Type B pancreatic cell (in vitro differentiated cells): ENCODE results near the gene CENPQ. TPM values are rescaled to one million over a fixed set of nuclear protein-coding genes. Genes with fewer than 3 reads are reported as not detected.
"Not testable (repeated sequence)": the region's sequence is repeated elsewhere in the genome, so short reads cannot be mapped to it uniquely, and the experiment has no call there.

Source experiments
- DNase-seq: peaks from one replicate; pipeline ENCODE4 v3.0.0; 2021; ENCODE audit warnings: mixed read lengths; ENCODE audit not compliant: unreplicated experiment; ENCODE audit errors: extremely low spot score
- H3K27ac Mint-ChIP-seq: 2 replicates; pipeline ENCODE4 v1.8.0; 2021; ENCODE audit warnings: mild to moderate bottlenecking, mixed read lengths
- H3K27me3 Mint-ChIP-seq: 2 replicates; pipeline ENCODE4 v1.8.0; 2021; ENCODE audit warnings: mixed read lengths
- H3K36me3 Mint-ChIP-seq: 2 replicates; pipeline ENCODE4 v1.8.0; 2021; ENCODE audit warnings: mixed read lengths
- H3K4me1 Mint-ChIP-seq: one replicate; pipeline ENCODE4 v1.8.0; 2021; ENCODE audit warnings: mixed read lengths; ENCODE audit not compliant: unreplicated experiment
- H3K4me3 Mint-ChIP-seq: 2 replicates; pipeline ENCODE4 v1.8.0; 2021; ENCODE audit warnings: mild to moderate bottlenecking, mixed read lengths
- H3K9me3 Mint-ChIP-seq: 2 replicates; pipeline ENCODE4 v1.8.0; 2021; ENCODE audit warnings: mixed read lengths
- CTCF ChIP-seq: fragments of 200-600 bp; sonication (generic); conservative IDR thresholded peaks from 2 replicates; pipeline ENCODE4 v1.5.0; 2021; ENCODE audit warnings: antibody characterized with exemption, mild to moderate bottlenecking
- total RNA-seq: library from RNA; stranded (reverse); gene quantifications from 2 replicates; pipeline ENCODE4 v1.2.1, GENCODE V29; 2021; ENCODE audit warnings: low replicate concordance

CENPQ gene
- total RNA-seq, 1 donor from 2014 or later = 8.6 TPM

- peak overlapping the region; percentile 98 for H3K27ac Mint-ChIP-seq
- no peaks in the 10 kb centered on the region for H3K27me3 Mint-ChIP-seq
- no peak for DNase-seq
- peak overlapping the region; percentile 98 for H3K4me3 Mint-ChIP-seq
- no peaks in the 10 kb centered on the region for H3K9me3 Mint-ChIP-seq
- TF ChIP-seq CTCF = no peak
- H3K4me1 Mint-ChIP-seq = peaks cover 20% of the 10 kb centered on the region
- H3K36me3 Mint-ChIP-seq = no peaks in the 10 kb centered on the region
These were observed 607 bp upstream of the CENPQ start for GRCh38 chr6:49462599-49462926.

GRCh38 chr6:49463612-49463967 is 420 bp downstream of the CENPQ start:
- Mint-ChIP-seq H3K4me3 (peak overlapping the region; percentile 98), H3K36me3 (no peaks in the 10 kb centered on the region), H3K27ac (peak overlapping the region; percentile 98), H3K9me3 (no peaks in the 10 kb centered on the region), H3K4me1 (peaks cover 20% of the 10 kb centered on the region), H3K27me3 (no peaks in the 10 kb centered on the region)
- TF ChIP-seq CTCF = no peak
- no peak for DNase-seq

GRCh38 chr6:49464691-49465090 is 1.5 kb downstream of the CENPQ start:
- Mint-ChIP-seq H3K27ac (peak overlapping the region; percentile 98), H3K27me3 (no peaks in the 10 kb centered on the region), H3K36me3 (no peaks in the 10 kb centered on the region), H3K4me3 (peak overlapping the region; percentile 98), H3K9me3 (no peaks in the 10 kb centered on the region), H3K4me1 (peaks cover 20% of the 10 kb centered on the region)
- no peak for TF ChIP-seq CTCF
- DNase-seq = no peak

GRCh38 chr6:49468042-49468441 is 4.9 kb downstream of the CENPQ start:
- Mint-ChIP-seq H3K27ac (no peak overlapping the region), H3K4me3 (no peak overlapping the region), H3K27me3 (no peaks in the 10 kb centered on the region), H3K9me3 (no peaks in the 10 kb centered on the region), H3K36me3 (no peaks in the 10 kb centered on the region), H3K4me1 (peaks cover 9% of the 10 kb centered on the region)
- DNase-seq = no peak
- TF ChIP-seq CTCF = no peak

GRCh38 chr6:49476564-49476963 is 13.4 kb downstream of the CENPQ start:
- H3K27ac Mint-ChIP-seq, DNase-seq, H3K4me1 Mint-ChIP-seq, H3K9me3 Mint-ChIP-seq, H3K27me3 Mint-ChIP-seq, H3K4me3 Mint-ChIP-seq: not testable (repeated sequence)
- H3K36me3 Mint-ChIP-seq = peaks cover 37% of the 10 kb centered on the region

- no peak for DNase-seq
- Mint-ChIP-seq H3K36me3 (peaks cover 30% of the 10 kb centered on the region), H3K4me3 (no peak overlapping the region), H3K9me3 (no peaks in the 10 kb centered on the region), H3K27ac (no peak overlapping the region), H3K27me3 (no peaks in the 10 kb centered on the region), H3K4me1 (no peaks in the 10 kb centered on the region)
- no peak for TF ChIP-seq CTCF
These were observed 16.3 kb downstream of the CENPQ start for GRCh38 chr6:49479308-49479970.

- not testable (repeated sequence) for H3K27ac Mint-ChIP-seq, DNase-seq
- peaks cover 15% of the 10 kb centered on the region for H3K36me3 Mint-ChIP-seq
These were observed 18.7 kb downstream of the CENPQ start for GRCh38 chr6:49481846-49482245.

GRCh38 chr6:49483380-49483779 is 20.2 kb downstream of the CENPQ start:
- H3K4me1 Mint-ChIP-seq, H3K27me3 Mint-ChIP-seq, H3K4me3 Mint-ChIP-seq, H3K27ac Mint-ChIP-seq, H3K9me3 Mint-ChIP-seq, DNase-seq: not testable (repeated sequence)
- peaks cover 16% of the 10 kb centered on the region for H3K36me3 Mint-ChIP-seq

More at GRCh38 chr6:49481846-49482245, 18.7 kb downstream of the CENPQ start:
- H3K4me1 Mint-ChIP-seq, H3K9me3 Mint-ChIP-seq, H3K27me3 Mint-ChIP-seq, H3K4me3 Mint-ChIP-seq: not testable (repeated sequence)
